SKM-1 (cell line): ENCODE data around the gene ARHGAP22.
A peak's percentile ranks its signal among the peaks of the same experiment; 100 is the strongest.

Experiments
- DNase-seq: peaks from one replicate; lab custom pipeline; 2025; ENCODE audit not compliant: unreplicated experiment; lab: John Stamatoyannopoulos, UW

ARHGAP22 gene

GRCh38 chr10:48590945-48591344 is 13.9 kb downstream of the ARHGAP22 start:
- DNase-seq = no peak

- no peak for DNase-seq
Observed at GRCh38 chr10:48589266-48589665, 15.6 kb downstream of the ARHGAP22 start.

GRCh38 chr10:48587819-48588218 is 17.1 kb downstream of the ARHGAP22 start:
- DNase-seq = no peak

GRCh38 chr10:48587101-48587500 is 17.8 kb downstream of the ARHGAP22 start:
- no peak for DNase-seq

GRCh38 chr10:48582970-48583369 is 21.9 kb downstream of the ARHGAP22 start:
- no peak for DNase-seq

- no peak for DNase-seq
Observed at GRCh38 chr10:48580236-48580635, 24.6 kb downstream of the ARHGAP22 start.

- DNase-seq = no peak
Observed at GRCh38 chr10:48579251-48579960, 25.5 kb downstream of the ARHGAP22 start.

- DNase-seq = peak; percentile 94
Observed at GRCh38 chr10:48577158-48577557, 27.7 kb downstream of the ARHGAP22 start.

- no peak for DNase-seq
Observed at GRCh38 chr10:48576501-48576900, 28.4 kb downstream of the ARHGAP22 start.

GRCh38 chr10:48575901-48576300 is 29.0 kb downstream of the ARHGAP22 start:
- no peak for DNase-seq

- no peak for DNase-seq
Observed at GRCh38 chr10:48574817-48575380, 30.0 kb downstream of the ARHGAP22 start.

- DNase-seq = no peak
Observed at GRCh38 chr10:48574322-48574796, 30.5 kb downstream of the ARHGAP22 start.

- no peak for DNase-seq
Observed at GRCh38 chr10:48573045-48573444, 31.8 kb downstream of the ARHGAP22 start.

GRCh38 chr10:48572414-48572813 is 32.5 kb downstream of the ARHGAP22 start:
- no peak for DNase-seq

- no peak for DNase-seq
Observed at GRCh38 chr10:48568546-48568945, 36.3 kb downstream of the ARHGAP22 start.

GRCh38 chr10:48568131-48568530 is 36.7 kb downstream of the ARHGAP22 start:
- no peak for DNase-seq

- no peak for DNase-seq
Observed at GRCh38 chr10:48567346-48567745, 37.5 kb downstream of the ARHGAP22 start.

GRCh38 chr10:48564466-48565160 is 40.3 kb downstream of the ARHGAP22 start:
- DNase-seq = no peak

- no peak for DNase-seq
Observed at GRCh38 chr10:48557511-48558123, 47.3 kb downstream of the ARHGAP22 start.

GRCh38 chr10:48556713-48557112 is 48.2 kb downstream of the ARHGAP22 start:
- no peak for DNase-seq

GRCh38 chr10:48556065-48556464 is 48.8 kb downstream of the ARHGAP22 start:
- no peak for DNase-seq
